PC-9 (cell line): ENCODE results near the gene UQCRQ. TPM values are rescaled to one million over a fixed set of nuclear protein-coding genes. Genes with fewer than 3 reads are reported as not detected.
A peak's percentile ranks its signal among the peaks of the same experiment; 100 is the strongest.

Experiments
- BruUV-seq: library from RNA; stranded (reverse); fragments of 400-500 nt; replicated peaks from 2 replicates; lab custom pipeline; 2021; lab: Mats Ljungman, UMichigan
- CTCF ChIA-PET: fragments of 300-600 bp; sonication (Branson Sonifier 250); formaldehyde crosslinking; loops from one replicate; lab custom pipeline; 2022; ENCODE audit warnings: antibody characterized with exemption; lab: Charles Lee
- POLR2A ChIA-PET: fragments of 300-600 bp; sonication (Branson Sonifier 250); formaldehyde crosslinking; loops from one replicate; lab custom pipeline; 2022; ENCODE audit warnings: antibody characterized with exemption; ENCODE audit not compliant: unreplicated experiment; lab: Charles Lee
- DNase-seq, 2 experiments: peaks; one replicate each; pipeline versions ENCODE4 v3.0.0 to v3.0.0-alpha.2; 2015 to 2022; ENCODE audit warnings: mixed read lengths in 1 of 2
- H2AFZ ChIP-seq: fragments of 200-600 bp; sonication (generic); 2 replicates; pipeline ENCODE4 v1.8.1; 2017; ENCODE audit warnings: antibody characterized with exemption
- H3F3A ChIP-seq: fragments of 200-600 bp; sonication (generic); 2 replicates; pipeline ENCODE4 v1.8.1; 2017; ENCODE audit warnings: antibody characterized with exemption, mild to moderate bottlenecking, low read depth; ENCODE audit not compliant: insufficient read depth
- H3K27ac ChIP-seq: fragments of 200-600 bp; sonication (generic); 2 replicates; pipeline ENCODE4 v1.6.1; 2016; ENCODE audit warnings: mixed run types
- H3K27me3 ChIP-seq: fragments of 200-600 bp; sonication (generic); 2 replicates; pipeline ENCODE4 v1.6.1; 2016; ENCODE audit warnings: low read depth, mixed run types; ENCODE audit not compliant: insufficient read depth
- H3K36me3 ChIP-seq: fragments of 200-600 bp; sonication (generic); 2 replicates; pipeline ENCODE4 v1.6.1; 2016; ENCODE audit warnings: low read depth, mixed run types
- H3K4me1 ChIP-seq: fragments of 200-600 bp; sonication (generic); replicated peaks from 2 replicates; pipeline ENCODE4 v1.6.1; 2016; ENCODE audit warnings: mixed run types; ENCODE audit not compliant: insufficient read depth
- H3K4me2 ChIP-seq: fragments of 200-600 bp; sonication (generic); 2 replicates; pipeline ENCODE4 v1.6.1; 2017; ENCODE audit warnings: mixed run types
- H3K4me3 ChIP-seq: fragments of 200-600 bp; sonication (generic); 2 replicates; pipeline ENCODE4 v1.6.1; 2016; ENCODE audit warnings: mixed run types
- H3K79me2 ChIP-seq: fragments of 200-600 bp; sonication (generic); 2 replicates; pipeline ENCODE4 v1.6.1; 2017; ENCODE audit warnings: low read depth, mixed run types
- H3K9me2 ChIP-seq: fragments of 200-600 bp; sonication (generic); 2 replicates; pipeline ENCODE4 v1.8.1; 2017; ENCODE audit warnings: mild to moderate bottlenecking; ENCODE audit not compliant: insufficient read depth
- H3K9me3 ChIP-seq: fragments of 200-600 bp; sonication (generic); 2 replicates; pipeline ENCODE4 v1.8.1; 2016; ENCODE audit warnings: low read depth; ENCODE audit not compliant: insufficient read depth
- H4K20me1 ChIP-seq: fragments of 200-600 bp; sonication (generic); 2 replicates; pipeline ENCODE4 v1.8.1; 2017; ENCODE audit not compliant: insufficient read depth
- CTCF ChIP-seq: fragments of 200-600 bp; sonication (generic); conservative IDR thresholded peaks from 2 replicates; pipeline ENCODE4 v1.6.1; 2017; ENCODE audit warnings: mixed run types, antibody characterized with exemption, mild to moderate bottlenecking, moderate library complexity
- EZH2 ChIP-seq: fragments of 200-600 bp; sonication (generic); IDR thresholded peaks from 2 replicates; pipeline ENCODE4 v1.8.0; 2017; ENCODE audit warnings: antibody characterized with exemption, low read depth
- intact Hi-C: fragments of 100-400 bp; cut with micrococcal nuclease; formaldehyde crosslinking; loops from one replicate; pipeline ENCODE4 v1.10.0; 2022; ENCODE audit not compliant: unreplicated experiment
- total RNA-seq: library from RNA; stranded (reverse); gene quantifications from 2 replicates; pipeline ENCODE4 v1.2.3, GENCODE V29; 2021

Gene UQCRQ
- total RNA-seq, 1 experiment from 2014 or later, result 414 TPM

DNA sequence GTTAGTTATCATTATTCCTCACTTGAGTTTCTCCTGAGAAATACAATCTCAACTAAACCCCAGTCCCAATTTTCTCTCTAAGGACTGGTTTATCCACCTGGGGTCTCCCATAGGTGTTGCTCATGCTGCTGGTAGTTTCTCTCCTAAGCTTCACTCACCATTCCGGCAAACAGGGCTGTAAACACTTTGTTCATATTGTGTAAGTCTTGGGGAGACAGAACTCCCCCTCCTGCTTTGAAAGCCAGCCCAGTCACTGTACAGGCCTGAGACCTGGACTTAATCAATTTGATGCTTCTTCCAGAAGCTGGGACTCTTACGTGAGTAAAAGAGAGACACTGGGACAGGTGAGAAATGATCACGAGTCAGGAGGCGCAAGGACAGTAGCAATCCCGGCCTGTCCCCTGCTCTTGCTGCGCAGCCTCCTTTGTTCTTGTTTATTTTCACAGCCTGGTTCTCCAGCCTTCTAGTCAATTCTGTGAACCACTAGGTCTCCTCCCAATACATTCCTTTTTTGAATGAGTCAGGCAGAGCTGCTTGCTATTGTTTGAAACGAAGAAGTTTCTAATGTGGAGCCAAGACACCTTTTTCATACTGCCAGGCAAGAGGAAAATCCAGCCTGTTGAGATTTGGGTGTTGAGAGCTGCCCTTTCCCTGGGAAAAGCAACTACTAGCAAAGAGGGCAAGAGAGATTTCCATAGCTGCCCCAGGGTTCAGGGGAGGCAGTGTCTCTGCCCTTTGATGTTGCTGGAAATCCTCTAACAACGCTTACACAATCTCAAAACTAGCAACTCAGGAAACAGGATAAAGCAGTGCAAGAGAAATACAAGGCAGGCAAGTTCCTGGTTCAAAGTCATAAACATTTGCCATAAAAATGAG, 26.8 kb upstream of the UQCRQ start:
- BruUV-seq, result no TSS peak
- intact Hi-C loops, result no loop called here
- Histone ChIP-seq H3K9me3 (no peaks in the 10 kb centered on the region), H2AFZ (peak overlapping the region; percentile 36; the same call in 1 of the 2 replicates), H3K4me1 (peaks cover 59% of the 10 kb centered on the region), H3K79me2 (no peaks in the 10 kb centered on the region), H3K4me2 (peak overlapping the region; percentile 54), H3F3A (peaks cover 53% of the 10 kb centered on the region), H3K27ac (peak overlapping the region; percentile 90), H3K27me3 (no peaks in the 10 kb centered on the region), H4K20me1 (no peaks in the 10 kb centered on the region), H3K4me3 (no peak overlapping the region; the same call in 1 of the 2 replicates), H3K36me3 (no peaks in the 10 kb centered on the region), H3K9me2 (no peaks in the 10 kb centered on the region)
- ChIA-PET POLR2A (interaction anchor here (0.5 to 0.8 kb wide), 3 partner anchors 25 to 44 kb away, joined by 3 to 4 read pairs (median 4); partner anchors contain the start of genes GDF9 and UQCRQ), CTCF (no interaction called here)
- TF ChIP-seq CTCF (no peak), EZH2 (no peak)
- DNase-seq, result peak; percentile 32 to 91

DNA sequence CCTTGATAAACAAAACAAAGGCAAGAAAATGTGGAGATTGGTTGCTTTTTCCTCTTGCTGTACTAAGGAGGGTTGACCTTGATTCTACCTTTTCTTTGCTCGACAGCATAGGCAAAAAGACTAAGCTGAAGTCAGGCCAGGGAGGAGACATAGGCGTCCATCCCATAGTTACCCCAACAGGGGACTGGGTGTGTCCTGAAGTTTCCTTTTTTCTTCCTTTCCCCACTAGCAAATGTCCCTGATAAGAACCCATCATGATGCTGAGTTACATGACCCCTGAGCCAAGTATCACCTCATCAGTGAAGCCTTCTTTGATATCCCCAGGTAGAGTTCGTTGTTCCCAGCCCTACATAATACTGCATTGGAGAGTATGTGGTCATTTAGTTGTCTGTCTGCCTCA, 26.1 kb upstream of the UQCRQ start:
- H3K9me3 ChIP-seq, result no peaks in the 10 kb centered on the region
- ChIA-PET CTCF (no interaction called here), POLR2A (interaction anchor here (0.8 kb wide), 1 partner anchor 24 kb away, joined by 4 read pairs; no protein-coding TSS in a partner anchor)
- peaks cover 53% of the 10 kb centered on the region for H3F3A ChIP-seq
- H3K4me2 ChIP-seq, result peak overlapping the region; percentile 54
- no peak overlapping the region for H2AFZ ChIP-seq
- H3K79me2 ChIP-seq, result no peaks in the 10 kb centered on the region
- DNase-seq, result no peak
- no peaks in the 10 kb centered on the region for H3K36me3 ChIP-seq
- intact Hi-C loops, result no loop called here
- BruUV-seq, result no TSS peak
- H3K27me3 ChIP-seq, result no peaks in the 10 kb centered on the region
- H3K4me1 ChIP-seq, result peaks cover 59% of the 10 kb centered on the region
- no peak overlapping the region for H3K4me3 ChIP-seq
- H3K9me2 ChIP-seq, result no peaks in the 10 kb centered on the region
- peak overlapping the region; percentile 90 for H3K27ac ChIP-seq
- TF ChIP-seq CTCF (no peak), EZH2 (no peak)
- H4K20me1 ChIP-seq, result no peaks in the 10 kb centered on the region

DNA sequence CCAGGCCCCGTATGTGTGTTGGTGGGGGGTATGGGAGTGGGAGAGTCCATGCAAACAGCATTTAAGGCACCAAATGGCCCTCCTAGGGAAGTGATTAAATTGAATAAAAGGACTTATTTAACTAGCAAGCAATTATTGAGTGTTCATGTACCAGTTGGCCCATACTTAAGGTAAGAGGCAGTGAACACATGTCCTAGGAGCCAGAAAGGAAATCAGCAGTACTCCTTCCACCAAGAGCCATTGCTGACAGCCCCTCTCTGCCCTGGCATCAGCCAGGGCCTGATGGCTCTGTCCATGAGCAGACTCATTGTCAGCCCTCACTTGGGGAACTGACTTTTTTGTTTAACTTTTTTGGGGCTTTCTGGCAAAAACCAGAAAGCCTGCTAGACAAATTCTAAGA, 25.5 kb upstream of the UQCRQ start:
- no peak for DNase-seq
- TF ChIP-seq EZH2 (no peak), CTCF (no peak)
- POLR2A ChIA-PET, result no interaction called here
- H3K9me3 ChIP-seq, result no peaks in the 10 kb centered on the region
- peaks cover 59% of the 10 kb centered on the region for H3K4me1 ChIP-seq
- H2AFZ ChIP-seq, result 0 out of 2 replicates have a peak overlapping the region, but pooled peaks have one; percentile 33
- H3K27ac ChIP-seq, result peak overlapping the region; percentile 90
- 0 out of 2 replicates have a peak overlapping the region, but pooled peaks have one; percentile 16 for H3K4me3 ChIP-seq
- intact Hi-C loops, result no loop called here
- H3K4me2 ChIP-seq, result peak overlapping the region; percentile 54
- no peaks in the 10 kb centered on the region for H3K79me2 ChIP-seq
- H3K36me3 ChIP-seq, result no peaks in the 10 kb centered on the region
- CTCF ChIA-PET, result no interaction called here
- no TSS peak for BruUV-seq
- no peaks in the 10 kb centered on the region for H3K9me2 ChIP-seq
- H4K20me1 ChIP-seq, result no peaks in the 10 kb centered on the region
- H3F3A ChIP-seq, result peaks cover 53% of the 10 kb centered on the region
- H3K27me3 ChIP-seq, result no peaks in the 10 kb centered on the region
